HepG2 (cell line): ENCODE results near the gene BMAL1.

Source experiments
- EZH2 ChIP-seq: conservative IDR thresholded peaks from 2 replicates; pipeline ENCODE4 v1.6.1; 2012; ENCODE audit warnings: mild to moderate bottlenecking, low read depth, low read length, moderate library complexity
- NCOA1 ChIP-seq: sonication (generic); formaldehyde crosslinking; IDR thresholded peaks from 2 replicates; pipeline ENCODE4 v1.9.0; 2021; ENCODE audit warnings: missing genetic modification reagents
- NCOR1 ChIP-seq: fragments of 200-600 bp; sonication (generic); IDR thresholded peaks from 2 replicates; pipeline ENCODE4 v1.7.0; 2017; ENCODE audit warnings: antibody characterized with exemption, low read length, borderline replicate concordance
- NFKB2 ChIP-seq: sonication (generic); formaldehyde crosslinking; IDR thresholded peaks from 2 replicates; pipeline ENCODE4 v1.4.0; 2020; ENCODE audit warnings: missing genetic modification reagents, borderline replicate concordance
- NFYB ChIP-seq: sonication (generic); formaldehyde crosslinking; IDR thresholded peaks from 2 replicates; pipeline ENCODE4 v1.4.0; 2020; ENCODE audit warnings: missing genetic modification reagents
- WIZ ChIP-seq: sonication (generic); formaldehyde crosslinking; IDR thresholded peaks from 2 replicates; pipeline ENCODE4 v1.5.1; 2020; ENCODE audit warnings: mild to moderate bottlenecking, missing genetic modification reagents
- XBP1 ChIP-seq: sonication (generic); formaldehyde crosslinking; IDR thresholded peaks from 2 replicates; pipeline ENCODE4 v1.5.0; 2020; ENCODE audit warnings: missing genetic modification reagents
- ZNF10 ChIP-seq: sonication (generic); formaldehyde crosslinking; IDR thresholded peaks from 2 replicates; pipeline ENCODE4 v1.4.0; 2020; ENCODE audit warnings: mild to moderate bottlenecking, low read depth, missing genetic modification reagents, borderline replicate concordance
- TF ChIP-seq, protein P1 (sequence below): sonication (generic); formaldehyde crosslinking; IDR thresholded peaks from 2 replicates; pipeline ENCODE4 v1.5.0; 2020; ENCODE audit warnings: mild to moderate bottlenecking, missing genetic modification reagents, moderate library complexity
- TF ChIP-seq, protein P2 (sequence below): sonication (generic); formaldehyde crosslinking; IDR thresholded peaks from 2 replicates; pipeline ENCODE4 v1.4.0; 2020; ENCODE audit warnings: missing genetic modification reagents, borderline replicate concordance
- TF ChIP-seq, protein P3 (sequence below): sonication (generic); formaldehyde crosslinking; IDR thresholded peaks from 2 replicates; pipeline ENCODE4 v1.5.0; 2020; ENCODE audit warnings: missing genetic modification reagents
- TF ChIP-seq, protein P4 (sequence below): sonication (generic); formaldehyde crosslinking; IDR thresholded peaks from 2 replicates; pipeline ENCODE4; 2020; ENCODE audit warnings: missing genetic modification reagents, mild to moderate bottlenecking, borderline replicate concordance
- TF ChIP-seq, protein P5 (sequence below): sonication (generic); formaldehyde crosslinking; IDR thresholded peaks from 2 replicates; pipeline ENCODE4 v1.4.0; 2020; ENCODE audit warnings: missing genetic modification reagents

DNA sequence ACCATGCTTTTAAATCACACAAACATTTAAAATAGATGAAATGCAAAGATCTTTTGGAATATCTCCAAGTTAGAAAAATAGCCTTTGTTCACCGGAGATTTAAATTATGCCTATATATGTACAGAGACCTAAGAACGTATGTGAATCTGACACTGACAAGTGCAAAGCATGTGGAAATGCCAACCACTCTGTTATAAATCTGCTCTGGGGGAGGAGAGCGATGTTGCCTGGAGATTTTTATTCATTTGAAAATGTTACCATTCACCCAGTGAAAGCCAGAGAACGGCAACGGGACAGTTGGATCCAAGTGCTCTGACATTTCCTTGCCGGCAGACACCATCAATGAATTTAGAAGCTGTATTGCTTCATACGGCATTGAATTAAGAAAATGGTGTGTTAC, 39.8 kb upstream of the BMAL1 start:
- TF ChIP-seq ZNF10 (CRISPR knock-in tag): no peak
- no peak for TF ChIP-seq XBP1 (CRISPR knock-in tag)
- no peak for TF ChIP-seq NCOA1 (CRISPR knock-in tag)
- TF ChIP-seq, protein P1, sequence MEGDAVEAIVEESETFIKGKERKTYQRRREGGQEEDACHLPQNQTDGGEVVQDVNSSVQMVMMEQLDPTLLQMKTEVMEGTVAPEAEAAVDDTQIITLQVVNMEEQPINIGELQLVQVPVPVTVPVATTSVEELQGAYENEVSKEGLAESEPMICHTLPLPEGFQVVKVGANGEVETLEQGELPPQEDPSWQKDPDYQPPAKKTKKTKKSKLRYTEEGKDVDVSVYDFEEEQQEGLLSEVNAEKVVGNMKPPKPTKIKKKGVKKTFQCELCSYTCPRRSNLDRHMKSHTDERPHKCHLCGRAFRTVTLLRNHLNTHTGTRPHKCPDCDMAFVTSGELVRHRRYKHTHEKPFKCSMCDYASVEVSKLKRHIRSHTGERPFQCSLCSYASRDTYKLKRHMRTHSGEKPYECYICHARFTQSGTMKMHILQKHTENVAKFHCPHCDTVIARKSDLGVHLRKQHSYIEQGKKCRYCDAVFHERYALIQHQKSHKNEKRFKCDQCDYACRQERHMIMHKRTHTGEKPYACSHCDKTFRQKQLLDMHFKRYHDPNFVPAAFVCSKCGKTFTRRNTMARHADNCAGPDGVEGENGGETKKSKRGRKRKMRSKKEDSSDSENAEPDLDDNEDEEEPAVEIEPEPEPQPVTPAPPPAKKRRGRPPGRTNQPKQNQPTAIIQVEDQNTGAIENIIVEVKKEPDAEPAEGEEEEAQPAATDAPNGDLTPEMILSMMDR: no peak
- no peak for TF ChIP-seq NCOR1
- no peak for TF ChIP-seq NFKB2 (CRISPR knock-in tag)
- TF ChIP-seq, protein P2, sequence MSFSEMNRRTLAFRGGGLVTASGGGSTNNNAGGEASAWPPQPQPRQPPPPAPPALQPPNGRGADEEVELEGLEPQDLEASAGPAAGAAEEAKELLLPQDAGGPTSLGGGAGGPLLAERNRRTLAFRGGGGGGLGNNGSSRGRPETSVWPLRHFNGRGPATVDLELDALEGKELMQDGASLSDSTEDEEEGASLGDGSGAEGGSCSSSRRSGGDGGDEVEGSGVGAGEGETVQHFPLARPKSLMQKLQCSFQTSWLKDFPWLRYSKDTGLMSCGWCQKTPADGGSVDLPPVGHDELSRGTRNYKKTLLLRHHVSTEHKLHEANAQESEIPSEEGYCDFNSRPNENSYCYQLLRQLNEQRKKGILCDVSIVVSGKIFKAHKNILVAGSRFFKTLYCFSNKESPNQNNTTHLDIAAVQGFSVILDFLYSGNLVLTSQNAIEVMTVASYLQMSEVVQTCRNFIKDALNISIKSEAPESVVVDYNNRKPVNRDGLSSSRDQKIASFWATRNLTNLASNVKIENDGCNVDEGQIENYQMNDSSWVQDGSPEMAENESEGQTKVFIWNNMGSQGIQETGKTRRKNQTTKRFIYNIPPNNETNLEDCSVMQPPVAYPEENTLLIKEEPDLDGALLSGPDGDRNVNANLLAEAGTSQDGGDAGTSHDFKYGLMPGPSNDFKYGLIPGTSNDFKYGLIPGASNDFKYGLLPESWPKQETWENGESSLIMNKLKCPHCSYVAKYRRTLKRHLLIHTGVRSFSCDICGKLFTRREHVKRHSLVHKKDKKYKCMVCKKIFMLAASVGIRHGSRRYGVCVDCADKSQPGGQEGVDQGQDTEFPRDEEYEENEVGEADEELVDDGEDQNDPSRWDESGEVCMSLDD (CRISPR knock-in tag): no peak
- TF ChIP-seq, protein P3, sequence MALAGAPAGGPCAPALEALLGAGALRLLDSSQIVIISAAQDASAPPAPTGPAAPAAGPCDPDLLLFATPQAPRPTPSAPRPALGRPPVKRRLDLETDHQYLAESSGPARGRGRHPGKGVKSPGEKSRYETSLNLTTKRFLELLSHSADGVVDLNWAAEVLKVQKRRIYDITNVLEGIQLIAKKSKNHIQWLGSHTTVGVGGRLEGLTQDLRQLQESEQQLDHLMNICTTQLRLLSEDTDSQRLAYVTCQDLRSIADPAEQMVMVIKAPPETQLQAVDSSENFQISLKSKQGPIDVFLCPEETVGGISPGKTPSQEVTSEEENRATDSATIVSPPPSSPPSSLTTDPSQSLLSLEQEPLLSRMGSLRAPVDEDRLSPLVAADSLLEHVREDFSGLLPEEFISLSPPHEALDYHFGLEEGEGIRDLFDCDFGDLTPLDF (CRISPR knock-in tag): no peak
- no peak for TF ChIP-seq NFYB (CRISPR knock-in tag)
- TF ChIP-seq EZH2: no peak
- TF ChIP-seq, protein P4, sequence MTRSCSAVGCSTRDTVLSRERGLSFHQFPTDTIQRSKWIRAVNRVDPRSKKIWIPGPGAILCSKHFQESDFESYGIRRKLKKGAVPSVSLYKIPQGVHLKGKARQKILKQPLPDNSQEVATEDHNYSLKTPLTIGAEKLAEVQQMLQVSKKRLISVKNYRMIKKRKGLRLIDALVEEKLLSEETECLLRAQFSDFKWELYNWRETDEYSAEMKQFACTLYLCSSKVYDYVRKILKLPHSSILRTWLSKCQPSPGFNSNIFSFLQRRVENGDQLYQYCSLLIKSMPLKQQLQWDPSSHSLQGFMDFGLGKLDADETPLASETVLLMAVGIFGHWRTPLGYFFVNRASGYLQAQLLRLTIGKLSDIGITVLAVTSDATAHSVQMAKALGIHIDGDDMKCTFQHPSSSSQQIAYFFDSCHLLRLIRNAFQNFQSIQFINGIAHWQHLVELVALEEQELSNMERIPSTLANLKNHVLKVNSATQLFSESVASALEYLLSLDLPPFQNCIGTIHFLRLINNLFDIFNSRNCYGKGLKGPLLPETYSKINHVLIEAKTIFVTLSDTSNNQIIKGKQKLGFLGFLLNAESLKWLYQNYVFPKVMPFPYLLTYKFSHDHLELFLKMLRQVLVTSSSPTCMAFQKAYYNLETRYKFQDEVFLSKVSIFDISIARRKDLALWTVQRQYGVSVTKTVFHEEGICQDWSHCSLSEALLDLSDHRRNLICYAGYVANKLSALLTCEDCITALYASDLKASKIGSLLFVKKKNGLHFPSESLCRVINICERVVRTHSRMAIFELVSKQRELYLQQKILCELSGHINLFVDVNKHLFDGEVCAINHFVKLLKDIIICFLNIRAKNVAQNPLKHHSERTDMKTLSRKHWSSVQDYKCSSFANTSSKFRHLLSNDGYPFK (CRISPR knock-in tag): no peak
- TF ChIP-seq WIZ (CRISPR knock-in tag): no peak
- TF ChIP-seq, protein P5, sequence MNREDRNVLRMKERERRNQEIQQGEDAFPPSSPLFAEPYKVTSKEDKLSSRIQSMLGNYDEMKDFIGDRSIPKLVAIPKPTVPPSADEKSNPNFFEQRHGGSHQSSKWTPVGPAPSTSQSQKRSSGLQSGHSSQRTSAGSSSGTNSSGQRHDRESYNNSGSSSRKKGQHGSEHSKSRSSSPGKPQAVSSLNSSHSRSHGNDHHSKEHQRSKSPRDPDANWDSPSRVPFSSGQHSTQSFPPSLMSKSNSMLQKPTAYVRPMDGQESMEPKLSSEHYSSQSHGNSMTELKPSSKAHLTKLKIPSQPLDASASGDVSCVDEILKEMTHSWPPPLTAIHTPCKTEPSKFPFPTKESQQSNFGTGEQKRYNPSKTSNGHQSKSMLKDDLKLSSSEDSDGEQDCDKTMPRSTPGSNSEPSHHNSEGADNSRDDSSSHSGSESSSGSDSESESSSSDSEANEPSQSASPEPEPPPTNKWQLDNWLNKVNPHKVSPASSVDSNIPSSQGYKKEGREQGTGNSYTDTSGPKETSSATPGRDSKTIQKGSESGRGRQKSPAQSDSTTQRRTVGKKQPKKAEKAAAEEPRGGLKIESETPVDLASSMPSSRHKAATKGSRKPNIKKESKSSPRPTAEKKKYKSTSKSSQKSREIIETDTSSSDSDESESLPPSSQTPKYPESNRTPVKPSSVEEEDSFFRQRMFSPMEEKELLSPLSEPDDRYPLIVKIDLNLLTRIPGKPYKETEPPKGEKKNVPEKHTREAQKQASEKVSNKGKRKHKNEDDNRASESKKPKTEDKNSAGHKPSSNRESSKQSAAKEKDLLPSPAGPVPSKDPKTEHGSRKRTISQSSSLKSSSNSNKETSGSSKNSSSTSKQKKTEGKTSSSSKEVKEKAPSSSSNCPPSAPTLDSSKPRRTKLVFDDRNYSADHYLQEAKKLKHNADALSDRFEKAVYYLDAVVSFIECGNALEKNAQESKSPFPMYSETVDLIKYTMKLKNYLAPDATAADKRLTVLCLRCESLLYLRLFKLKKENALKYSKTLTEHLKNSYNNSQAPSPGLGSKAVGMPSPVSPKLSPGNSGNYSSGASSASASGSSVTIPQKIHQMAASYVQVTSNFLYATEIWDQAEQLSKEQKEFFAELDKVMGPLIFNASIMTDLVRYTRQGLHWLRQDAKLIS (CRISPR knock-in tag): no peak
